Natural killer cell treated with Interleukin-12 subunit alpha and Interleukin-12 subunit beta and Interleukin-15 and Interleukin-18, amount 100 ng/mL, for 72 hours (primary cell): ENCODE results near the gene GATD1. TPM values are rescaled to one million over a fixed set of nuclear protein-coding genes. Genes with fewer than 3 reads are reported as not detected.
A peak's percentile ranks its signal among the peaks of the same experiment; 100 is the strongest.
"Not testable (repeated sequence)": the region's sequence is repeated elsewhere in the genome, so short reads cannot be mapped to it uniquely, and the experiment has no call there.

ENCODE experiments used
- ATAC-seq, 2 donors: fragments of 150-1000 bp; cut with Tn5 transposase in 1 of 2; sonication (Bioruptor Pico), chemical (Tn5 transposase) in 1 of 2; 2 replicates each; pipeline ENCODE4 v1.10.0; 2021
- DNase-seq: peaks from one replicate; pipeline ENCODE4 v3.0.0; 2022; ENCODE audit warnings: low spot score
- H3K27ac Mint-ChIP-seq, 2 donors: 1 replicate in 1 of 2; 2 replicates in 1 of 2; pipeline ENCODE4 v1.8.0; 2022; ENCODE audit warnings: mixed read lengths in 2 of 2, mild to moderate bottlenecking in 1 of 2, moderate library complexity in 1 of 2
- H3K27me3 Mint-ChIP-seq, 2 donors: 1 replicate in 1 of 2; 2 replicates in 1 of 2; pipeline ENCODE4 v1.8.0; 2022; ENCODE audit warnings: mixed read lengths in 2 of 2
- H3K36me3 Mint-ChIP-seq: one replicate; pipeline ENCODE4 v1.8.0; 2022; ENCODE audit warnings: mixed read lengths
- H3K4me1 Mint-ChIP-seq, 2 donors: 1 replicate in 1 of 2; 2 replicates in 1 of 2; pipeline ENCODE4 v1.8.0; 2022; ENCODE audit warnings: low read depth in 2 of 2, mixed read lengths in 2 of 2, mild to moderate bottlenecking in 1 of 2
- H3K4me3 Mint-ChIP-seq: one replicate; pipeline ENCODE4 v1.8.0; 2022; ENCODE audit warnings: mixed read lengths
- H3K9me3 Mint-ChIP-seq: 2 replicates; pipeline ENCODE4 v1.8.0; 2022; ENCODE audit warnings: mixed read lengths
- total RNA-seq, 2 donors: library from RNA; stranded (reverse); gene quantifications; one replicate each; pipeline ENCODE4 v1.2.3, GENCODE V29; 2022

GATD1 gene
- total RNA-seq, 2 donors from 2014 or later, result 42.2 to 99.7 TPM

DNA sequence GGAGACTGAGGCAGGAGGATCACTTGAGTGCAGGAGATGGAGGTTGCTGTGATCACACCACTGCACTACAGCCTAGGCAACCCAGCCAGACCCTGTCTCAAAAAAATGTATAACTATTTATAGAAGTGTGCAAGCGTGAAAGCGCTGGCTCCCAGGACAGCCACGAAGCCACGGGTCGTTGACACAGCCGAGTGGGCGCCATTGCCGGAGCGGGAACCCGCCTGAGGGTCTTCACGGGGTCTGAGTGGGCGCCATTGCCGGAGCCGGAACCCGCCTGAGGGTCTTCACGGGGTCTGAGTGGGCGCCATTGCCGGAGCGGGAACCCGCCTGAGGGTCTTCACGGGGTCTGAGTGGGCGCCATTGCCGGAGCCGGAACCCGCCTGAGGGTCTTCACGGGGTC, 42.7 kb downstream of the GATD1 start:
- H3K36me3 Mint-ChIP-seq, ATAC-seq, H3K4me1 Mint-ChIP-seq, H3K27ac Mint-ChIP-seq, H3K9me3 Mint-ChIP-seq, H3K4me3 Mint-ChIP-seq, H3K27me3 Mint-ChIP-seq, DNase-seq: not testable (repeated sequence)

DNA sequence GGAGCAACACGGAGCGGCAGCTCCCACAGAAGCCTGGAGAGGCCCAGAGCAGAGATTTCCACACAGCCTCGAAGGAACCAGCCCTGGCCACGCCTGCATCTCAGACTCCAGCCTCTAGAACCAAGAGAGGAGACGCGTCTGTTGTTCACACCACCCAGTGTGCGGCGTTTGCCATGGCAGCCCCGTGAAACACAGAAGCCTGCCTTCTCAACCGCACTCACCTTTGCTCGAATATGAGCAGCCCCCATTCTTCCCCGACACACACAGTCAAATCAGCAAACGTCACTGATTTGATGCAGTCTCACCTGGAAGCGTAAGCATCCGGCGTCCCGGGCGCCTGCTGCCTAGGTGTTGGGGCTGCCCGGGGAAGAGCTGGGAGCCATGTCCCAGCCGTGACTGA, 44.2 kb downstream of the GATD1 start:
- Mint-ChIP-seq H3K27ac (no peak overlapping the region), H3K4me3 (no peak overlapping the region), H3K27me3 (peaks cover 0 to 3% of the 10 kb centered on the region in 2 donors), H3K4me1 (no peaks in the 10 kb centered on the region), H3K36me3 (no peaks in the 10 kb centered on the region), H3K9me3 (no peaks in the 10 kb centered on the region)
- DNase-seq (no peak), ATAC-seq (no peak)

GRCh38 chr11:729492-730074, 47.7 kb downstream of the GATD1 start:
- no peak for DNase-seq
- Mint-ChIP-seq H3K27me3 (peaks cover 0 to under 1% of the 10 kb centered on the region in 2 donors), H3K4me1 (no peaks in the 10 kb centered on the region), H3K9me3 (no peaks in the 10 kb centered on the region), H3K4me3 (no peak overlapping the region), H3K27ac (no peak overlapping the region), H3K36me3 (no peaks in the 10 kb centered on the region)
- ATAC-seq, result no peak

DNA sequence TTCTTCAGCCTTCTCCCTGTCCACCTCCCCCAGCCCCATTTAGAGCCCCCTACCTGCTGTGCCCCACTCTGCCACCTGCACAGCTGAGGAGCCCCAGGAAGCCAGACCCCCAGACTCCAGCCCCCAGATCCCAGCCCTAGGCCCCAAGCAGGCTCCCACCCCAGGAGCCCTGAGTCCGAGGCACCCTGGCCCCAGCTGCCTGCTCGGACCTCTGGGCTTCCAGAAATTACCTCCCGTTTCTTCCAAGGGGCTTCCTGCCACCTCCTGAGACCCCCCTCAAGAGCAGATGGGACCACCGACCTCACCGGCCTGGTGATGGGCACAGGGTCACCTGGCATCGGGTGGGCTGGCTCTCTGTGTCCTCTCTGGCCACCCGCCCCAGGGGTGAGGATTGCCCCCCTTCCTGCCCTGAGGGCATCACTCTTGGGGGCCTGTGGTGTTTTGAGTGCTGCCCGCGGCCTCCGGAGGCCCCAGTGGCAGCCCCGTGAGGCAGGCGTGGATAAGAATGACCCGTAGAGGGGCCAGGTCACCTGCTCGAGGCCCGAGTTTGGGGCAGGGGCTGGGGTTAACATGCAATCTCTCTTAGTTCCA, 48.3 kb downstream of the GATD1 start:
- peak; percentile 45 for DNase-seq
- no peaks in the 10 kb centered on the region for H3K9me3 Mint-ChIP-seq
- H3K27ac Mint-ChIP-seq, result no peak overlapping the region
- ATAC-seq, result no peak
- H3K4me1 Mint-ChIP-seq, result no peaks in the 10 kb centered on the region
- no peak overlapping the region for H3K4me3 Mint-ChIP-seq
- H3K27me3 Mint-ChIP-seq, result peaks cover 0 to 2% of the 10 kb centered on the region in 2 donors
- H3K36me3 Mint-ChIP-seq, result no peaks in the 10 kb centered on the region

- Mint-ChIP-seq H3K27ac (no peak overlapping the region), H3K36me3 (no peaks in the 10 kb centered on the region), H3K4me1 (peaks cover 4 to 5% of the 10 kb centered on the region in 2 donors), H3K4me3 (no peak overlapping the region), H3K27me3 (peaks cover 4 to 6% of the 10 kb centered on the region in 2 donors), H3K9me3 (no peaks in the 10 kb centered on the region)
- DNase-seq (peak; percentile 79), ATAC-seq (peak; percentile 85 to 88)
These were observed 49.2 kb downstream of the GATD1 start for GRCh38 chr11:727859-728748.

DNA sequence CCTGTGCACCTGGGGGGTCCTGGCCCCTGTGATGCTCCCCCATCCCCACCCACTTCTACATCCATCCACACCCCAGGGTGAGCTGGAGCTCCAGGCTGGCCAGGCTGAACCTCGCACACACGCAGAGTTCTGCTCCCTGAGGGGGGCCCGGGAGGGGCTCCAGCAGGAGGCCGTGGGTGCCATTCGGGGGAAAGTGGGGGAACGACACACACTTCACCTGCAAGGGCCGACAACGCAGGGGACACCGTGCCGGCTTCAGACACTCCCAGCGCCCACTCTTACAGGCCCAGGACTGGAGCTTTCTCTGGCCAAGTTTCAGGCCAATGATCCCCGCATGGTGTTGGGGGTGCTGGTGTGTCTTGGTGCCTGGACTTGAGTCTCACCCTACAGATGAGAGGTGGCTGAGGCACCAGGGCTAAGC, 50.0 kb downstream of the GATD1 start:
- Mint-ChIP-seq H3K4me1 (peaks cover 5 to 7% of the 10 kb centered on the region in 2 donors), H3K36me3 (no peaks in the 10 kb centered on the region), H3K27me3 (peaks cover 7 to 8% of the 10 kb centered on the region in 2 donors), H3K4me3 (no peak overlapping the region), H3K9me3 (no peaks in the 10 kb centered on the region), H3K27ac (no peak overlapping the region)
- ATAC-seq (no peak), DNase-seq (no peak)

GRCh38 chr11:726278-727220, 50.7 kb downstream of the GATD1 start:
- Mint-ChIP-seq H3K36me3 (no peaks in the 10 kb centered on the region), H3K4me3 (peak overlapping the region; percentile 20), H3K27ac (no peak overlapping the region), H3K27me3 (peaks cover 7 to 8% of the 10 kb centered on the region in 2 donors), H3K9me3 (no peaks in the 10 kb centered on the region), H3K4me1 (peaks cover 5 to 7% of the 10 kb centered on the region in 2 donors)
- peak; percentile 61 for DNase-seq
- peak; percentile 40 to 58 for ATAC-seq

- H3K27ac Mint-ChIP-seq, result no peak overlapping the region
- H3K4me1 Mint-ChIP-seq, result peaks cover 7 to 8% of the 10 kb centered on the region in 2 donors
- ATAC-seq (no peak), DNase-seq (peak; percentile 61)
- peak overlapping the region; percentile 62 for H3K4me3 Mint-ChIP-seq
- H3K27me3 Mint-ChIP-seq, result peaks cover 7 to 10% of the 10 kb centered on the region in 2 donors
- H3K36me3 Mint-ChIP-seq, result no peaks in the 10 kb centered on the region
- H3K9me3 Mint-ChIP-seq, result no peaks in the 10 kb centered on the region
These were observed 51.6 kb downstream of the GATD1 start for GRCh38 chr11:725624-726202.

DNA sequence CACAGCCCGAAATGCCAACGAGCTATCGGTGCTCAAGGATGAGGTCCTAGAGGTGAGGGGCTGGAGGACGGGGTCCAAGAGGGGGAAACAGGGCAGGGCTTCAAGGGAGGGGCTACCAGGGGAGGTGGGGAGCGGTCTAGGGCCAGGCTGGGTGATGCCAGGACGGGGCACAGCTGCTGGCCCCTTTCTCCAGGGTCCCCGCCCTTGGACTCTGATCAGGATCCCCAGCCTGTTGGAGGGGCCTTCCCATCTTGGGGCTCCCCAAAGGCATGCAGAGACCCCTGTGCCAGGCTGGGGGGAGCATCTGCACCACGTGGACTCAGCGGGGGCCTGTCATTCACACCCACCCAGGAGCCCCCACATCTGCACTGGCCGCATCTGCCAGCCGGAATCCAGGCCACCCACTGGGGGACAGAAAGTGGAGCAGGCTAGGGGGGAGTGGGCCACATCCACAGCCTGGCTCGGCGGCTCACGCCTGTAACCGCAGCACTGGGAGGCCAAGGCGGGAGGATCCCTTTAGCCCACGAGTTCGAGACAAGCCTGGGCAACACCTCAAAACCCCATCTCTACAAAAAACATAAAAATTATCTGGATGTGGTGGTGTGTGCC, 52.4 kb downstream of the GATD1 start:
- no peak overlapping the region for H3K27ac Mint-ChIP-seq
- peak; percentile 56 for DNase-seq
- H3K27me3 Mint-ChIP-seq, result peaks cover 7 to 10% of the 10 kb centered on the region in 2 donors
- H3K4me1 Mint-ChIP-seq, result peaks cover 7 to 8% of the 10 kb centered on the region in 2 donors
- H3K9me3 Mint-ChIP-seq, result no peaks in the 10 kb centered on the region
- H3K36me3 Mint-ChIP-seq, result no peaks in the 10 kb centered on the region
- H3K4me3 Mint-ChIP-seq, result peak overlapping the region; percentile 62
- ATAC-seq, result no peak

DNA sequence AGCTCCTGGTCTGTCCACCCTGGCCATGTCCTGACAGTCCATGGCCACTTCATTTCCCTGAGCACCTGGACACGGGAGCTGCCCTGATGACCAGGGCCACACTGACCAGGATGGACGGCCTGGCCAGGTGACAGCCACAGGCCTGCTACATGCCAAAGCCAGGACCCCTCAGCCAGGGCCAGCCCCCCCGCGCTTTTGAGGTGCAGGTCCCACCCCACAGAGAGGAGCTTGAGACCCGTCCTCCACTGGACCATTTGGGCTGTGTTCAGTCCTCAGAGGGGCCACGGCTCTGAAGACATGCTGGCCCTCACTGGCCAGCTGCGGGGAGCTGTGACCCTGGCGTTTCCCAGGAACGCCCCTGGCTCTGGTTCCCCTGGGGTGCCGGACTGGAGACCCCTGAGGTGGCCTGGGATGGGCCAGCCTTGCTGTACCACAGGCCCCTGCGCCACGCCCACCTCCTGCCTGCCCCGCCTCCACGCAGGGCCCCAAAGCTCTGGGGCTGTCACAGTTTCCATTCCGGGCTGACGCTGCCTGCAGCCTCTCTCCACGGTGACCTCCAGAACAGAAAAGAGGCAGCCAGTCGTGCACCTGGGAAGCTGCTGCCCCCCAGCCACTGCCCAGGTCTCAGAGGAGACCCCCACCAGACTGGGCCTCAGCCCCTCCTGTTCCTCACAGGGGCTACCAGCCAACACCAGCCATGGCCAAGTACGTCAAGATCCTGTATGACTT, 53.1 kb downstream of the GATD1 start:
- no peak overlapping the region for H3K27ac Mint-ChIP-seq
- H3K27me3 Mint-ChIP-seq, result peaks cover 7 to 13% of the 10 kb centered on the region in 2 donors
- DNase-seq (peak; percentile 57), ATAC-seq (no peak)
- peaks cover 7 to 11% of the 10 kb centered on the region in 2 donors for H3K4me1 Mint-ChIP-seq
- no peaks in the 10 kb centered on the region for H3K9me3 Mint-ChIP-seq
- no peaks in the 10 kb centered on the region for H3K36me3 Mint-ChIP-seq
- H3K4me3 Mint-ChIP-seq, result no peak overlapping the region

DNA sequence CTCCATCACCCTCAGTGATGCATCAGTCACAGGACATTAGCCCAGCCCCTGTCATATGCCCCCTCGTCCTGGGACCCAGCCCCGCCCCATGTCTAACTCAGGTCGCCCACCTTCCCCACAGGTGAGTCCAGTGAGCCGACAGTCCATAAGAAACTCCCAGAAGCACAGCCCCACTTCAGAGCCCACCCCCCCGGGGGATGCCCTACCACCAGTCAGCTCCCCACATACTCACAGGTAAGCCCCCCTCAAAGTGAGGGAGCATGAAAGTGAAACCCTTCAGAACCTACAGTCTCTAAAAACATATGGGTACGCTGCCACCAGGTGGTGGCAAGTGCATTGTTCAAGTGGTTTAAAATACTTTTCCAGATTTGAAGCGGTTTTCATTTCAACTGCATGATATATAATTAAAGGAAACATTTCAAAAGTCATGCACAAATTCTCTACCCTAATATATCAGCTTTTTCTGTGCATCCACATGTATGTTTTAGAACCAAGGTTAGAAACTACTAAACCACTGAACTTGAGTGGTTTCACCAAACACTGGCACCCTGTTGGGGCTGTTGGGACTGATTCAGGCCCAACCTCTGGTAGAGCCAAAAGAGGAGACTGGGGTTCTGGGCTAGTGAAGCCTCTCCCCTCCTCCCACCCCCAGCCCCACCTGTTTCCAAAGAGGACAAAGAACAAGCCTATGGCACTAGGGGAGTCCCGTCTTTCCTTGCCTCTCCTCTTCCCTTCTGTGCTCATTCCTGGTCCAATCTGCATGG, 54.0 kb downstream of the GATD1 start:
- peak overlapping the region; percentile 56 for H3K4me3 Mint-ChIP-seq
- H3K27me3 Mint-ChIP-seq, result peaks cover 7 to 15% of the 10 kb centered on the region in 2 donors
- ATAC-seq (peak in 1 of 2 donors; percentile 71), DNase-seq (peak; percentile 85)
- peak overlapping the region in 1 of 2 donors; percentile 78 for H3K27ac Mint-ChIP-seq
- no peaks in the 10 kb centered on the region for H3K9me3 Mint-ChIP-seq
- H3K4me1 Mint-ChIP-seq, result peaks cover 7 to 12% of the 10 kb centered on the region in 2 donors
- H3K36me3 Mint-ChIP-seq, result no peaks in the 10 kb centered on the region
